T-cell (primary cell): ENCODE measurements around the gene IL11. TPM values are rescaled to one million over a fixed set of nuclear protein-coding genes. Genes with fewer than 3 reads are reported as not detected.
"Not testable (repeated sequence)": the region's sequence is repeated elsewhere in the genome, so short reads cannot be mapped to it uniquely, and the experiment has no call there.

Experiments used
- ATAC-seq, 4 experiments: fragments of 200-7000 bp in 3 of 4; fragments of 150-1000 bp in 1 of 4; cut with Tn5 transposase; replicated peaks in 1 of 4; 1 replicate in 3 of 4; 2 replicates in 1 of 4; pipeline ENCODE4 v1.10.0; 2021; ENCODE audit warnings: moderate library complexity in 3 of 4, mild to moderate bottlenecking in 2 of 4, moderate number of reproducible peaks in 1 of 4
- CTCF ChIA-PET, 2 donors: fragments of 300-600 bp; sonication (Branson Sonifier 250); formaldehyde crosslinking; loops; one replicate each; lab custom pipeline; 2022; ENCODE audit warnings: antibody characterized with exemption in 2 of 2; lab: Charles Lee
- POLR2A ChIA-PET, 2 donors: fragments of 300-600 bp; sonication (Branson Sonifier 250); formaldehyde crosslinking; loops; one replicate each; lab custom pipeline; 2022; ENCODE audit warnings: antibody characterized with exemption in 2 of 2; lab: Charles Lee
- DNase-seq, 35 experiments: peaks; one replicate each; pipeline versions ENCODE4 v3.0.0 to v3.0.0-alpha.2; 2013 to 2023
- H3K27ac ChIP-seq: one replicate; pipeline ENCODE4 v1.5.1; 2013; ENCODE audit warnings: low read length
- H3K27me3 ChIP-seq, 2 experiments: replicated peaks in 1 of 2; 1 replicate in 1 of 2; 2 replicates in 1 of 2; pipeline versions ENCODE4 v1.6.1 to v1.7.0; 2013; ENCODE audit warnings: low read length in 1 of 2, mixed read lengths in 1 of 2; ENCODE audit not compliant: control insufficient read depth in 2 of 2, insufficient read depth in 2 of 2; ENCODE audit errors: extremely low read depth in 1 of 2
- H3K36me3 ChIP-seq, 2 donors: 1 replicate in 1 of 2; 2 replicates in 1 of 2; pipeline versions ENCODE4 v1.6.1 to v1.7.0; 2013; ENCODE audit warnings: low read length in 1 of 2; ENCODE audit not compliant: control insufficient read depth in 2 of 2, insufficient read depth in 1 of 2; ENCODE audit errors: extremely low read depth in 1 of 2
- H3K4me1 ChIP-seq, 2 experiments: 1 replicate in 1 of 2; 2 replicates in 1 of 2; pipeline versions ENCODE4 v1.6.1 to v1.7.0; 2013; ENCODE audit warnings: low read length in 2 of 2, mixed read lengths in 1 of 2; ENCODE audit not compliant: insufficient read depth in 2 of 2, control insufficient read depth in 1 of 2; ENCODE audit errors: extremely low read depth in 1 of 2
- H3K4me3 ChIP-seq, 2 donors: 1 replicate in 1 of 2; 2 replicates in 1 of 2; pipeline versions ENCODE4 v1.5.1 to v1.7.0; 2013; ENCODE audit warnings: mild to moderate bottlenecking in 2 of 2, low read length in 1 of 2, moderate library complexity in 1 of 2; ENCODE audit not compliant: control insufficient read depth in 1 of 2; ENCODE audit errors: extremely low read depth in 1 of 2
- H3K9me3 ChIP-seq: 2 replicates; pipeline ENCODE4 v1.7.0; 2013
- H3K27ac Mint-ChIP-seq, 2 donors: one replicate each; pipeline ENCODE4 v1.8.0; 2020 to 2021; ENCODE audit warnings: mild to moderate bottlenecking in 2 of 2, mixed read lengths in 2 of 2
- H3K27me3 Mint-ChIP-seq, 2 donors: one replicate each; pipeline ENCODE4 v1.8.0; 2021 to 2022; ENCODE audit warnings: mixed read lengths in 2 of 2
- H3K36me3 Mint-ChIP-seq: one replicate; pipeline ENCODE4 v1.8.0; 2021; ENCODE audit warnings: mixed read lengths
- H3K4me1 Mint-ChIP-seq, 3 donors: one replicate each; pipeline ENCODE4 v1.8.0; 2020 to 2022; ENCODE audit warnings: mixed read lengths in 3 of 3, mild to moderate bottlenecking in 1 of 3
- H3K4me3 Mint-ChIP-seq, 3 donors: one replicate each; pipeline ENCODE4 v1.8.0; 2020 to 2022; ENCODE audit warnings: mild to moderate bottlenecking in 3 of 3, mixed read lengths in 3 of 3, moderate library complexity in 3 of 3
- H3K9me3 Mint-ChIP-seq, 3 donors: one replicate each; pipeline ENCODE4 v1.8.0; 2020 to 2022; ENCODE audit warnings: mixed read lengths in 3 of 3
- WGBS: methylation state at CpG from one replicate; pipeline ENCODE4 v1.1.5; 2013; ENCODE audit warnings: missing lambda C conversion rate; ENCODE audit not compliant: insufficient coverage; 5-methylcytosine and 5-hydroxymethylcytosine counted together
- total RNA-seq, 35 experiments: library from RNA in 6 of 35; stranded (reverse) in 6 of 35; fragments of 120-200 nt in 1 of 35; gene quantifications; one replicate each; pipeline versions ENCODE4 v1.2.1 to v1.2.4 and lab custom pipeline; 2013 to 2026

Gene IL11
- total RNA-seq, 5 donors from 2014 or later (not counting 1 experiment from before 2014, with no cell fraction given): 0.53 to 0.96 TPM; not detected in 3

GRCh38 chr19:55408533-55408872, 38.2 kb upstream of the IL11 start:
- peak overlapping the region; percentile 87 to 93 (median 93) for H3K4me3 Mint-ChIP-seq
- Histone ChIP-seq H3K4me3 (peak overlapping the region; percentile 7 to 54), H3K9me3 (no peaks in the 10 kb centered on the region), H3K27me3 (no peaks in the 10 kb centered on the region), H3K27ac (peak overlapping the region; percentile 100), H3K36me3 (peaks cover 13 to 16% of the 10 kb centered on the region in 2 donors), H3K4me1 (peaks cover 6 to 32% of the 10 kb centered on the region in 2 experiments)
- ChIA-PET CTCF (interaction anchor here in 1 of 2 donors (1.0 kb wide), 1 partner anchor 12 kb away, joined by 5 read pairs; no protein-coding TSS in a partner anchor), POLR2A (interaction anchor here (0.6 to 0.9 kb wide), 2 partner anchors 69 to 173 kb away, joined by 3 to 7 read pairs; partner anchors contain the start of gene KMT5C (in 1 of the 2))
- peak overlapping the region; percentile 96 to 98 for H3K27ac Mint-ChIP-seq
- peaks cover 20% of the 10 kb centered on the region for H3K36me3 Mint-ChIP-seq
- H3K9me3 Mint-ChIP-seq: peaks cover 0 to 5% (median 3%) of the 10 kb centered on the region in 3 donors
- peaks cover 24 to 32% (median 26%) of the 10 kb centered on the region in 3 donors for H3K4me1 Mint-ChIP-seq
- 70% methylated on average over 8 of the region's 9 CpGs for WGBS
- no peaks in the 10 kb centered on the region for H3K27me3 Mint-ChIP-seq
- DNase-seq: no peak
- no peak for ATAC-seq

- Histone ChIP-seq H3K4me1 (peaks cover 6 to 32% of the 10 kb centered on the region in 2 experiments), H3K9me3 (no peaks in the 10 kb centered on the region), H3K27ac (peak overlapping the region; percentile 100), H3K27me3 (no peaks in the 10 kb centered on the region), H3K4me3 (peak overlapping the region; percentile 54 to 79), H3K36me3 (peaks cover 18 to 21% of the 10 kb centered on the region in 2 donors)
- ATAC-seq (peak; percentile 89 to 92 (median 90)), DNase-seq (peak; percentile 91 to 99 (median 97))
- Mint-ChIP-seq H3K27me3 (no peaks in the 10 kb centered on the region), H3K4me1 (peaks cover 24 to 32% (median 29%) of the 10 kb centered on the region in 3 donors), H3K36me3 (peaks cover 25% of the 10 kb centered on the region), H3K9me3 (peaks cover 0 to 5% (median 3%) of the 10 kb centered on the region in 3 donors), H3K4me3 (peak overlapping the region; percentile 87 to 93 (median 93)), H3K27ac (peak overlapping the region; percentile 96 to 98)
- under 1% methylated on average over 61 of the region's 72 CpGs for WGBS
- CTCF ChIA-PET: no interaction called here
- POLR2A ChIA-PET: interaction anchor here (0.6 to 1.5 kb wide), 7 partner anchors 21 to 154 kb away, joined by 3 to 11 read pairs (median 4); partner anchors contain the start of gene KMT5C (in 1 of the 2)
Observed at GRCh38 chr19:55407800-55408532, 37.7 kb upstream of the IL11 start.

GRCh38 chr19:55407550-55407799, 37.2 kb upstream of the IL11 start, which contains the start of gene UBE2S:
TSS of gene UBE2S (minus strand) at chr19:55407788. CDS start at chr19:55407589, 199 bp downstream.
- POLR2A ChIA-PET: interaction anchor here (0.6 to 1.5 kb wide), 6 partner anchors 20 to 153 kb away, joined by 3 to 11 read pairs (median 5); partner anchors contain the start of gene KMT5C (in 1 of the 2)
- H3K9me3 Mint-ChIP-seq, H3K9me3 ChIP-seq, H3K27me3 Mint-ChIP-seq, H3K27me3 ChIP-seq, CTCF ChIA-PET, DNase-seq: not testable (repeated sequence)
- H3K36me3 Mint-ChIP-seq: peaks cover 26% of the 10 kb centered on the region
- Histone ChIP-seq H3K36me3 (peaks cover 22 to 26% of the 10 kb centered on the region in 2 donors), H3K27ac (peak within 1 kb of the TSS; percentile 100), H3K4me1 (peaks cover 6 to 32% of the 10 kb centered on the region in 2 experiments), H3K4me3 (peak within 1 kb of the TSS; percentile 54 to 79)
- ATAC-seq: peak in 2 of 4 experiments; percentile 2 to 10
- peak within 1 kb of the TSS; percentile 87 to 93 (median 93) for H3K4me3 Mint-ChIP-seq
- peak within 1 kb of the TSS; percentile 96 to 98 for H3K27ac Mint-ChIP-seq
- under 1% methylated on average over 36 of the region's 36 CpGs for WGBS
- peaks cover 24 to 32% (median 29%) of the 10 kb centered on the region in 3 donors for H3K4me1 Mint-ChIP-seq

DNA sequence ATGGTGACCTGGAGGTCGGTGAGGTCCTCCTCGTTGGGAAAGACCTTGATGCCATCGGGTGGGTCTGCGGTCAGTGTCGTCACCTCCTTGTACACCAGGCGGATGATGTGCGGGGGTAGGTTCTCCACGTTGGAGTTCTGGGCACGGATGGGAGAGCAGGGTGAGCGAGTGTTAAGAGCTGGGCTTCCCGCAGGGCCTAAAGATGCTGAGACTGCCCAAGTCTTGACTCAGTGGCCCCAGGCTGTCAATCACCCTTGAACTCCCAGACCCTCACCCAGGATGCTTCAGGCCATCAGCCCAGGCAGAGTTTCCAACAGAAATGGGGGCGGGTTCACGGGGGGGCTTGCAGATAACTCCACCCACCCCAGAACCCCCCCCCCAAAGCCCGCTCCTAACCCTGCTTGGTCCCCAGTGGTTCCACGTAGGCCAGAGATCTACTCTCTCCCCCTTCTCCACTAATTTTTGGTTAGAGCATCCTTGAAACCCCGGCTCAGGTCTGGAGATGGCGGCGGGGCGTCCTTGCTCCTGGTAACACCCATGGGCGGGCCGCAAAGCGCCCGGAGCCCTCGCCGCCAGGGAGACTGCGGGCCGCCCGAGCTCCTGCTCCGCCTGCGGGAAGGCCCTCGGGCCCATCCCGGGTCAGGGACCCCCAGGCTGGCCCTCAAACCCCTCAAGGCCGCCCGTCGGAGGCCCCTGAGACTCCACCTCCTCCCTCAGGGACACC, 36.7 kb upstream of the IL11 start:
- POLR2A ChIA-PET: interaction anchor here (0.5 to 1.5 kb wide), 7 partner anchors 14 to 153 kb away, joined by 3 to 11 read pairs (median 4); partner anchors contain the start of gene KMT5C (in 1 of the 2)
- H3K27ac ChIP-seq: peak overlapping the region; percentile 55
- H3K4me1 ChIP-seq: peaks cover 6 to 32% of the 10 kb centered on the region in 2 experiments
- DNase-seq: peak in 11 of 35 experiments; percentile 16 to 49 (median 26)
- Mint-ChIP-seq H3K36me3 (peaks cover 29% of the 10 kb centered on the region), H3K27me3 (no peaks in the 10 kb centered on the region), H3K9me3 (peaks cover 0 to 5% (median 3%) of the 10 kb centered on the region in 3 donors), H3K4me1 (peaks cover 24 to 32% (median 29%) of the 10 kb centered on the region in 3 donors), H3K4me3 (peak overlapping the region; percentile 78 to 93 (median 93)), H3K27ac (peak overlapping the region; percentile 25 to 70)
- H3K36me3 ChIP-seq: peaks cover 22 to 31% of the 10 kb centered on the region in 2 donors
- H3K9me3 ChIP-seq: no peaks in the 10 kb centered on the region
- CTCF ChIA-PET: interaction anchor here in 1 of 2 donors (0.7 kb wide), 1 partner anchor 34 kb away, joined by 3 read pairs; no protein-coding TSS in a partner anchor
- H3K27me3 ChIP-seq: no peaks in the 10 kb centered on the region
- peak; percentile 0 to 4 (median 2) for ATAC-seq
- WGBS: 0% methylated on average over 21 of the region's 35 CpGs
- peak overlapping the region; percentile 54 to 79 for H3K4me3 ChIP-seq

- H3K4me3 ChIP-seq: peak overlapping the region; percentile 54 to 79
- no peaks in the 10 kb centered on the region for H3K27me3 Mint-ChIP-seq
- peaks cover 6 to 32% of the 10 kb centered on the region in 2 experiments for H3K4me1 ChIP-seq
- ATAC-seq: no peak
- ChIA-PET CTCF (interaction anchor here (0.6 to 0.7 kb wide), 2 partner anchors 10 to 33 kb away, joined by 3 to 6 read pairs; no protein-coding TSS in a partner anchor), POLR2A (interaction anchor here (0.5 to 0.8 kb wide), 3 partner anchors 15 to 56 kb away, joined by 3 read pairs; no protein-coding TSS in a partner anchor)
- peaks cover 24 to 32% (median 29%) of the 10 kb centered on the region in 3 donors for H3K4me1 Mint-ChIP-seq
- peak overlapping the region; percentile 78 to 93 (median 93) for H3K4me3 Mint-ChIP-seq
- peaks cover 22 to 35% of the 10 kb centered on the region in 2 donors for H3K36me3 ChIP-seq
- WGBS: 82% methylated on average over 7 of the region's 14 CpGs
- no peak for DNase-seq
- peaks cover 0 to 5% (median 3%) of the 10 kb centered on the region in 3 donors for H3K9me3 Mint-ChIP-seq
- no peak overlapping the region for H3K27ac ChIP-seq
- H3K27ac Mint-ChIP-seq: peak overlapping the region; percentile 25 to 70
- H3K36me3 Mint-ChIP-seq: peaks cover 32% of the 10 kb centered on the region
- H3K9me3 ChIP-seq: no peaks in the 10 kb centered on the region
- no peaks in the 10 kb centered on the region for H3K27me3 ChIP-seq
Observed at GRCh38 chr19:55406091-55406825, 36.0 kb upstream of the IL11 start.
